ENCODE data around the gene ADSS1. TPM values are rescaled to one million over a fixed set of nuclear protein-coding genes. Genes with fewer than 3 reads are reported as not detected.

Gene ADSS1
- total and polyA plus RNA-seq, 10 donors: 2.7 to 11.7 (median 5.1) TPM

- TF ChIP-seq, protein P1, sequence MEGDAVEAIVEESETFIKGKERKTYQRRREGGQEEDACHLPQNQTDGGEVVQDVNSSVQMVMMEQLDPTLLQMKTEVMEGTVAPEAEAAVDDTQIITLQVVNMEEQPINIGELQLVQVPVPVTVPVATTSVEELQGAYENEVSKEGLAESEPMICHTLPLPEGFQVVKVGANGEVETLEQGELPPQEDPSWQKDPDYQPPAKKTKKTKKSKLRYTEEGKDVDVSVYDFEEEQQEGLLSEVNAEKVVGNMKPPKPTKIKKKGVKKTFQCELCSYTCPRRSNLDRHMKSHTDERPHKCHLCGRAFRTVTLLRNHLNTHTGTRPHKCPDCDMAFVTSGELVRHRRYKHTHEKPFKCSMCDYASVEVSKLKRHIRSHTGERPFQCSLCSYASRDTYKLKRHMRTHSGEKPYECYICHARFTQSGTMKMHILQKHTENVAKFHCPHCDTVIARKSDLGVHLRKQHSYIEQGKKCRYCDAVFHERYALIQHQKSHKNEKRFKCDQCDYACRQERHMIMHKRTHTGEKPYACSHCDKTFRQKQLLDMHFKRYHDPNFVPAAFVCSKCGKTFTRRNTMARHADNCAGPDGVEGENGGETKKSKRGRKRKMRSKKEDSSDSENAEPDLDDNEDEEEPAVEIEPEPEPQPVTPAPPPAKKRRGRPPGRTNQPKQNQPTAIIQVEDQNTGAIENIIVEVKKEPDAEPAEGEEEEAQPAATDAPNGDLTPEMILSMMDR (IDR thresholded peaks at IDR 0.05 in 8 of 11, conservative IDR thresholded peaks at IDR 0.05 in 3 of 11): no peak
- TF ChIP-seq POLR2AphosphoS5 (IDR thresholded peaks at IDR 0.05): no peak
- Histone ChIP-seq H3K27ac (peak overlapping the region; percentile 81 to 95 (median 90)), H3K27me3 (replicated peaks in 1 of 7) (no peaks in the 10 kb centered on the region), H3K9me3 (no peaks in the 10 kb centered on the region), H3K4me3 (peak overlapping the region; percentile 52 to 100 (median 94)), H3K36me3 (peaks cover 0 to 37% (median 34%) of the 10 kb centered on the region in 6 donors), H3K4me1 (peaks cover 18 to 65% (median 41%) of the 10 kb centered on the region in 6 donors)
- no peak for DNase-seq
- 2 to 4% (median 2%) methylated on average over 12 to 30 of the region's 30 CpGs for WGBS, 5 donors
- intact Hi-C loops (cut with DNase I; ENCODE audit: low total_unique reads): no loop called here
These were observed 29.6 kb downstream of the ADSS1 start for GRCh38 chr14:104753528-104754212.

DNA sequence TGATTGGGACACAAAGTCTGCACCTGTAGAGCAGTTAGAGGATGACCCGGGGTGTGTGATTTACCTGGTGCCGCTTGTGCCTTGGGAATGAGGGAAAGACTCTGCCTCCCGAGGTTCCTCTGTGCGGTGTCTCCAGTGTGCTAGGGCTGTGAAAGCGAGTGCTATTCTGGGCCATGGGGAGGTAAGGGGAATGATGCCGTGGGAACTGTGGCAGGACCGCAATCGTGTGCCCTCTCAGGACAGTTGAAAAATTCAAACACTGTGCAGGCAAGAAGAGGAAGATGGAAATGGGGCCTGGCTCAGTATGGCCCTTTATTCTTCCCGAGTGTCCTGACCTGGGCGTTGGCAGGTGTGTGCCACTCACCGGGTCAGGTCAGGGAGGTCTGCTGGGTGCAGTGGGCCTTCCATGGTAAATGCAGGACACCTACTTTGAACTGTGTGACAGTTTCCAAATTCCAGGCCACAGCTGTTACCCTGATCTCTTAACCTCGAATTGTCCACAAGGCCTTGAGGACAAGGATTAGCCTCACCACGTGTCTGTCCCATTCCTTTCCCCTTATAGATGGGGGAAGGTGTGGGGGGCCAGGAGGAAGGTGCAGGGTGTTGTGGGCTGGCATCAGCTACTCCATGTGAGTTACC lies 30.3 kb downstream of the ADSS1 start:
- DNase-seq: no peak
- no peaks in the 10 kb centered on the region for H3K9me3 ChIP-seq
- TF ChIP-seq POLR2A (IDR thresholded peaks at IDR 0.05): no peak
- TF ChIP-seq POLR2AphosphoS5 (IDR thresholded peaks at IDR 0.05): no peak
- TF ChIP-seq, protein P1 (IDR thresholded peaks at IDR 0.05 in 8 of 11, conservative IDR thresholded peaks at IDR 0.05 in 3 of 11): no peak
- peak overlapping the region; percentile 52 to 100 (median 94) for H3K4me3 ChIP-seq
- peaks cover 18 to 58% (median 39%) of the 10 kb centered on the region in 6 donors for H3K4me1 ChIP-seq
- H3K36me3 ChIP-seq: peaks cover 0 to 44% (median 40%) of the 10 kb centered on the region in 6 donors
- intact Hi-C loops (cut with DNase I; ENCODE audit: low total_unique reads): no loop called here
- 68 to 78% (median 74%) methylated on average over 10 to 13 of the region's 13 CpGs for WGBS, 5 donors
- H3K27me3 ChIP-seq (replicated peaks in 1 of 7): no peaks in the 10 kb centered on the region
- H3K27ac ChIP-seq: peak overlapping the region in 4 of 8 donors; percentile 87 to 93 (median 92)

DNA sequence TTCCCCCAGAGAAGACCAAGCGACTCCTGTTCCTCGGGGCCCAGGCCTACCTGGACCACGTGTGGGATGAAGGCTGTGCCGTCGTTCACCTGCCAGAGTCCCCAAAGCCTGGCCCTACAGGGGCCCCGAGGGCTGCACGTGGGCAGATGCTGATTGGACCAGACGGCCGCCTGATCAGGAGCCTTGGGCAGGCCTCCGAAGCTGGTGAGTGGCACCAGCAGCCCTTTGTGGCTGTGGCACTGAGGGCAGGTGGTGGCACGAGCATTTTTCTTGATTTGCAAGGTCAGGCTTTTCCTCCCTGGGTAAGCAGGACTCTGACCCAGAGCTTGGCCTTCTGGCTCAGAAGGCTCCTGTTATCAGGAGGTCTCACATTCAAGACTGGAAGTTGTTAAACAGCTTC lies 31.6 kb downstream of the ADSS1 start:
- TF ChIP-seq POLR2A (IDR thresholded peaks at IDR 0.05) (no peak), POLR2AphosphoS5 (IDR thresholded peaks at IDR 0.05) (no peak)
- TF ChIP-seq, protein P1 (IDR thresholded peaks at IDR 0.05 in 8 of 11, conservative IDR thresholded peaks at IDR 0.05 in 3 of 11): no peak
- Histone ChIP-seq H3K36me3 (peaks cover 0 to 57% (median 49%) of the 10 kb centered on the region in 6 donors), H3K9me3 (no peaks in the 10 kb centered on the region), H3K4me3 (no peak overlapping the region), H3K27me3 (replicated peaks in 1 of 7) (no peaks in the 10 kb centered on the region), H3K4me1 (peaks cover 18 to 56% (median 39%) of the 10 kb centered on the region in 6 donors), H3K27ac (no peak overlapping the region)
- WGBS, 5 donors: 82 to 100% (median 86%) methylated on average over 2 to 11 of the region's 11 CpGs
- DNase-seq: no peak
- intact Hi-C loops (cut with DNase I; ENCODE audit: low total_unique reads): no loop called here
